Measurements from ENCODE around the gene FAM83F.

The FAM83F gene

GRCh38 chr22:39970742-39971141 lies 24.0 kb upstream of the FAM83F start:
- H3K4me1 ChIP-seq (ENCODE audit: control insufficient read depth, insufficient read depth, low read length), result peaks cover 35% of the 10 kb centered on the region
- no peaks in the 10 kb centered on the region for H3K36me3 ChIP-seq (ENCODE audit: control insufficient read depth, insufficient read depth, low read length)

GRCh38 chr22:39972641-39973040 lies 22.1 kb upstream of the FAM83F start:
- no peak overlapping the region for H3K4me3 ChIP-seq (ENCODE audit: low read length)
- peaks cover 20% of the 10 kb centered on the region for H3K4me1 ChIP-seq (ENCODE audit: control insufficient read depth, insufficient read depth, low read length)
- no peaks in the 10 kb centered on the region for H3K36me3 ChIP-seq (ENCODE audit: control insufficient read depth, insufficient read depth, low read length)
- peaks cover 35% of the 10 kb centered on the region for H3K27me3 ChIP-seq (ENCODE audit: control insufficient read depth, insufficient read depth, low read length)
- no peak overlapping the region for H3K9ac ChIP-seq (ENCODE audit: low read length)
- no peaks in the 10 kb centered on the region for H3K9me3 ChIP-seq (ENCODE audit: control insufficient read depth, low read length)

More at GRCh38 chr22:39970742-39971141, 24.0 kb upstream of the FAM83F start:
- Histone ChIP-seq H3K4me3 (ENCODE audit: low read length) (no peak overlapping the region), H3K9ac (ENCODE audit: low read length) (no peak overlapping the region), H3K27me3 (ENCODE audit: control insufficient read depth, insufficient read depth, low read length) (peaks cover 26% of the 10 kb centered on the region), H3K9me3 (ENCODE audit: control insufficient read depth, low read length) (no peaks in the 10 kb centered on the region)

- H3K27me3 ChIP-seq (ENCODE audit: control insufficient read depth, insufficient read depth, low read length), result peaks cover 36% of the 10 kb centered on the region
- H3K4me3 ChIP-seq (ENCODE audit: low read length), result no peak overlapping the region
- no peak overlapping the region for H3K9ac ChIP-seq (ENCODE audit: low read length)
- no peaks in the 10 kb centered on the region for H3K36me3 ChIP-seq (ENCODE audit: control insufficient read depth, insufficient read depth, low read length)
- no peaks in the 10 kb centered on the region for H3K9me3 ChIP-seq (ENCODE audit: control insufficient read depth, low read length)
- H3K4me1 ChIP-seq (ENCODE audit: control insufficient read depth, insufficient read depth, low read length), result peaks cover 10% of the 10 kb centered on the region
Observed at GRCh38 chr22:39973656-39974055, 21.1 kb upstream of the FAM83F start.

DNA sequence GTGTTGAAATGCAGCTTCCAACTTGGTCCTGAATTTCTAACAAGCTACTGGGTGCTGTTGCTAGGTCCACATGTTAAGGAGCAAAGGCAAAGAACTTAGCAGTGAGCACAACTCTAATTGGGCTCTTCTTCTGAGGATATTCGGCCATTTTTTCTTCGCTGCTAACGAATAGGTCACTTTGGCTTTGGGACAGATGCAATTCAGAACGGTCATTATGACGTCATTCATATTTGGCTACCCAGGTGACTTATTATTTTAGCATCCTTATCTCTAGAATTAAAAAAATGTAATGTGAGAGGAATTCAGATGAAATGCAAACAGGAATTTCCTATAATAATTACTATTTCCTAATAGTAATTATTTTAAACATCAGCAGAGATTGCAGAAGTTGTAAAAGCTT lies 20.7 kb upstream of the FAM83F start:
- no peaks in the 10 kb centered on the region for H3K36me3 ChIP-seq (ENCODE audit: control insufficient read depth, insufficient read depth, low read length)

GRCh38 chr22:39979048-39979447 lies 15.7 kb upstream of the FAM83F start:
- no peak overlapping the region for H3K4me3 ChIP-seq (ENCODE audit: low read length)
- H3K9ac ChIP-seq (ENCODE audit: low read length), result no peak overlapping the region
- no peaks in the 10 kb centered on the region for H3K36me3 ChIP-seq (ENCODE audit: control insufficient read depth, insufficient read depth, low read length)
- no peaks in the 10 kb centered on the region for H3K4me1 ChIP-seq (ENCODE audit: control insufficient read depth, insufficient read depth, low read length)
- H3K27me3 ChIP-seq (ENCODE audit: control insufficient read depth, insufficient read depth, low read length), result peaks cover 18% of the 10 kb centered on the region
- H3K9me3 ChIP-seq (ENCODE audit: control insufficient read depth, low read length), result no peaks in the 10 kb centered on the region

More for the DNA sequence above, 20.7 kb upstream of the FAM83F start:
- Histone ChIP-seq H3K4me3 (ENCODE audit: low read length) (no peak overlapping the region), H3K9me3 (ENCODE audit: control insufficient read depth, low read length) (no peaks in the 10 kb centered on the region), H3K9ac (ENCODE audit: low read length) (no peak overlapping the region), H3K27me3 (ENCODE audit: control insufficient read depth, insufficient read depth, low read length) (peaks cover 36% of the 10 kb centered on the region), H3K4me1 (ENCODE audit: control insufficient read depth, insufficient read depth, low read length) (peaks cover 7% of the 10 kb centered on the region)

DNA sequence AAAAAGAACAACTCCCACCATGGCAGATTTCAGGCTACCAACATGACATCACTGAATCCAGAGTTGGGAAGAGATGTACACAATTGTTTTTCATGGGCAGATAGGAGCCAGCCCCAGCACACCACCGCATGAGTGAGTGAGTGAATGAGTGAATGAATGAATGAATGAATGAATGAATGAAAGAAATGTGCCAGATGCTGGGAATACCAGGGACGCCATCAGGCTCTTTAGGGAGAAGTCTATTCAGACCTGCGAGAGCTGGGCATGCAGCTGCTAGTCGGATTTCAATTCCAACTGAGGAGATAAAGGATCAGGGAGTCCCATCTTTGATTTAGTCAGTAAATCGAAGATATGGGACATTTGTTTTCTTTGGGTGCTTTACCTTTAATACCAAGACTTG lies 15.3 kb upstream of the FAM83F start:
- H3K9me3 ChIP-seq (ENCODE audit: control insufficient read depth, low read length), result no peaks in the 10 kb centered on the region
- H3K36me3 ChIP-seq (ENCODE audit: control insufficient read depth, insufficient read depth, low read length), result no peaks in the 10 kb centered on the region
- no peak overlapping the region for H3K9ac ChIP-seq (ENCODE audit: low read length)
- peaks cover 17% of the 10 kb centered on the region for H3K27me3 ChIP-seq (ENCODE audit: control insufficient read depth, insufficient read depth, low read length)
- H3K4me1 ChIP-seq (ENCODE audit: control insufficient read depth, insufficient read depth, low read length), result no peaks in the 10 kb centered on the region
- no peak overlapping the region for H3K4me3 ChIP-seq (ENCODE audit: low read length)

GRCh38 chr22:39980596-39980995 lies 14.2 kb upstream of the FAM83F start:
- no peaks in the 10 kb centered on the region for H3K9me3 ChIP-seq (ENCODE audit: control insufficient read depth, low read length)
- H3K36me3 ChIP-seq (ENCODE audit: control insufficient read depth, insufficient read depth, low read length), result no peaks in the 10 kb centered on the region
- no peak overlapping the region for H3K4me3 ChIP-seq (ENCODE audit: low read length)
- peaks cover 12% of the 10 kb centered on the region for H3K27me3 ChIP-seq (ENCODE audit: control insufficient read depth, insufficient read depth, low read length)
- H3K4me1 ChIP-seq (ENCODE audit: control insufficient read depth, insufficient read depth, low read length), result peaks cover 10% of the 10 kb centered on the region
- no peak overlapping the region for H3K9ac ChIP-seq (ENCODE audit: low read length)

- Histone ChIP-seq H3K9me3 (ENCODE audit: control insufficient read depth, low read length) (no peaks in the 10 kb centered on the region), H3K4me3 (ENCODE audit: low read length) (no peak overlapping the region), H3K9ac (ENCODE audit: low read length) (no peak overlapping the region), H3K4me1 (ENCODE audit: control insufficient read depth, insufficient read depth, low read length) (peaks cover 16% of the 10 kb centered on the region), H3K27me3 (ENCODE audit: control insufficient read depth, insufficient read depth, low read length) (peaks cover 8% of the 10 kb centered on the region), H3K36me3 (ENCODE audit: control insufficient read depth, insufficient read depth, low read length) (no peaks in the 10 kb centered on the region)
Observed at GRCh38 chr22:39983346-39983745, 11.4 kb upstream of the FAM83F start.

DNA sequence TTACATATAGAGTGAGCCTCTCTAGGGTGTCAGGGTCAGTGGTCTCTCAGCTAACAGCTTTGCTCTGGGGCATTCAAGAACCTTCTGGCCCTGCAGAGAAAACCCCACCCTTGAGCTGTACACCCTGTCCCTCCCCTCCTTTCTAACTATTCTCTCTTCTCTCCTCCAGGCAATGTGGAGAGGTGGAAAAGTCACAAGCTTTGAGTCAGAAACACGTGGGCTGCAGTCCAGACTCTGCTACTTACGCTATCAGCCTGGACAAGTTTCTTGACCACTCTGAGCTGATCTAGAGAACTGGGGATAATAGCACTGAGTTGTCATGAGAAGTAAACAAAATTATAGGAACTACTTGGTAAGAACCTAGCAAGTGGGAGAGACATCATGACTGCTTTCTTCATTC lies 10.7 kb upstream of the FAM83F start:
- H3K36me3 ChIP-seq (ENCODE audit: control insufficient read depth, insufficient read depth, low read length), result no peaks in the 10 kb centered on the region
- peaks cover 12% of the 10 kb centered on the region for H3K27me3 ChIP-seq (ENCODE audit: control insufficient read depth, insufficient read depth, low read length)
- peaks cover 16% of the 10 kb centered on the region for H3K4me1 ChIP-seq (ENCODE audit: control insufficient read depth, insufficient read depth, low read length)
- no peak overlapping the region for H3K9ac ChIP-seq (ENCODE audit: low read length)
- no peak overlapping the region for H3K4me3 ChIP-seq (ENCODE audit: low read length)
- H3K9me3 ChIP-seq (ENCODE audit: control insufficient read depth, low read length), result no peaks in the 10 kb centered on the region

DNA sequence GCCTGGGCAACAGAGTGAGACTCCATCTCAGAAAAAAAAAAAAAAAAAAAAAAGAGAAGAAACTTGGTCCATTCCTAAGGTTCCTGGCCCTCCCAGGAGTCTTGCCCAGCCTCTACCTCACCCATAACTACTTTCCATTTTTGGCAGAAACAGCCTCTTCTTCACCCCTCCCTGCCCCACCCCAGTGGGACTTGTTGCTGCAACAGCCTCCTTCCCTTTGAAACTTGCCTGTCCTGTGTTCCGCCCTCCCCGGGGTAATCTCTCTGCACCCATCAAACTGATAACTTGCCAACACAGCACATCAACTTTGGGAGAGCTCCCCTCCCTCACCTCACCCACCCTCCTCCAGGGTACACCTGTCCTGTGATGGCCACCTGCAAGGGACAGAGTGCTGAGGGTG lies 10.0 kb upstream of the FAM83F start:
- H3K4me3 ChIP-seq (ENCODE audit: low read length), result no peak overlapping the region
- no peaks in the 10 kb centered on the region for H3K9me3 ChIP-seq (ENCODE audit: control insufficient read depth, low read length)
- H3K4me1 ChIP-seq (ENCODE audit: control insufficient read depth, insufficient read depth, low read length), result peaks cover 19% of the 10 kb centered on the region
- no peaks in the 10 kb centered on the region for H3K36me3 ChIP-seq (ENCODE audit: control insufficient read depth, insufficient read depth, low read length)
- peaks cover 20% of the 10 kb centered on the region for H3K27me3 ChIP-seq (ENCODE audit: control insufficient read depth, insufficient read depth, low read length)
- no peak overlapping the region for H3K9ac ChIP-seq (ENCODE audit: low read length)

DNA sequence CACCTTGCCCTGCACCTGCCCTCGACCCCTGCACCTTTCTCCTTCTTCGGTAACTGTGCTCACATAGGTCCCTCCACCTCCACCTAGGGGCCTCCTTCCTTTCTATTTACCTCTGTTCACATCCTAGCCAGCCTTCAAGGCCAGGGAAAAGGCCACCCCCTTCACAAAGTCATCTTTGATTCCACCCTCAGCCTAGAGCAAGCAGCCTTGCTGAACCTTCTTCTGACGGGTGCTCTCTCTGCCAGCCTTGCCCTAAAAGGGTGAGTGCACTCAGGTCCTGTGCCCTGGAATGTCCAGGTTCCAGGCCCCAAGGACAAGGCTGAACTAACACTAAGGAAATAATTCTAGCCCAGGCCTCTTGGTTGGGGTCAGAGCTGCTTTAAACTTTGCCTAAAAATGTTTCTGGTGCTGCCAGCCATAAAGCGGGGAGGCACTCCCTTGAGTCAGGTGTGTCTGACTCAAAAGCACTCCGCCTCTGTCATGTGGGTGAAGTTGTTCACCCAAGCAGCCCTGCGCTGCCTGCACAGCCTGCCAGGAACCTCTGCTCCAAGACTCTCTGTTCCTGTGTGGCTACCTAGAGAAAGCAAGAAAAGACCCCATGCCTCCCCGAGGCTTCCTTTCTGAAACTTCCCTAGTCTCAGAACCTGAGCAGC lies 9.2 kb upstream of the FAM83F start:
- no peaks in the 10 kb centered on the region for H3K9me3 ChIP-seq (ENCODE audit: control insufficient read depth, low read length)
- H3K4me3 ChIP-seq (ENCODE audit: low read length), result no peak overlapping the region
- H3K27me3 ChIP-seq (ENCODE audit: control insufficient read depth, insufficient read depth, low read length), result peaks cover 20% of the 10 kb centered on the region
- H3K36me3 ChIP-seq (ENCODE audit: control insufficient read depth, insufficient read depth, low read length), result no peaks in the 10 kb centered on the region
- peaks cover 24% of the 10 kb centered on the region for H3K4me1 ChIP-seq (ENCODE audit: control insufficient read depth, insufficient read depth, low read length)
- H3K9ac ChIP-seq (ENCODE audit: low read length), result no peak overlapping the region

DNA sequence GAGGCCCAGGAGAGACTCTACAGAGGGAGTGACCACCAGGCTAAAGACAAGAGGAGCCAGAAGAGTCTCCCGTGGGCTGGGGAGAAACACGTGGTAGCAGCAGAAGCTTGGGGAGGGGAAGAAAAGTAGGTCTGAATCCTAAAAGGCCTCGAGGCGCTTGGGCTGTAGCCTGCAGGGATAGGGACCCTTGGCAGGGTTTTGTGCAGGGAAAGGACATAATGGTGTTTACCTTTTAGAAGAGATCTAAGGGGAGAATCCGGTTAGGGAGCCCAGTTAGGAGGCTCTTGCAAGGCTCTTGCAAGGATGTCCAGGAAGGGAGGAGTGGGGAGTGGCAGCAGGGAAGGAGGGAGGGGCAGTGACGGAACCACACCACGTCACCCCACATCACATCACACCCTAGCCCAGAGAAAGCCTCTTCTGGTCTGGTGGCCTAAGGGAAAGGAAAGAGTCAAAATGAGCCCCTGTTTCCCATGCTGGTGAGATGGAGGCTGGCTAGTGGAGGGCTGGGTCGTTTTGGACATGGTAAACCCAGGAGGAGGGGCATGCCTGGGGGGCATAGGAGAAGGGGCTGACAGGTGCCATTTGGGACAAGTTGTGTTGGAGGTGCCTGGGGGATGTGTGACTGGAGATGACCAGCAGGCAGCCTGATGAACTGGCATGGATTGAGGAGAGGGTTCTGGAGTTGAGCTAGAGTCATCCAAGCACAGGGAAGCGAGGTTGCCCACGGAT lies 6.2 kb upstream of the FAM83F start:
- Histone ChIP-seq H3K9me3 (ENCODE audit: control insufficient read depth, low read length) (no peaks in the 10 kb centered on the region), H3K27me3 (ENCODE audit: control insufficient read depth, insufficient read depth, low read length) (peaks cover 20% of the 10 kb centered on the region), H3K9ac (ENCODE audit: low read length) (no peak overlapping the region), H3K4me1 (ENCODE audit: control insufficient read depth, insufficient read depth, low read length) (peaks cover 48% of the 10 kb centered on the region), H3K4me3 (ENCODE audit: low read length) (no peak overlapping the region), H3K36me3 (ENCODE audit: control insufficient read depth, insufficient read depth, low read length) (no peaks in the 10 kb centered on the region)

All from mucosa of stomach (tissue), 1 donor.